ENCODE results near the gene FAM177A1.
"Not testable (repeated sequence)": the region's sequence is repeated elsewhere in the genome, so short reads cannot be mapped to it uniquely, and the experiment has no call there.

FAM177A1 gene

GRCh38 chr14:35065731-35066130, 19.7 kb downstream of the FAM177A1 start:
- not testable (repeated sequence) for DNase-seq

DNA sequence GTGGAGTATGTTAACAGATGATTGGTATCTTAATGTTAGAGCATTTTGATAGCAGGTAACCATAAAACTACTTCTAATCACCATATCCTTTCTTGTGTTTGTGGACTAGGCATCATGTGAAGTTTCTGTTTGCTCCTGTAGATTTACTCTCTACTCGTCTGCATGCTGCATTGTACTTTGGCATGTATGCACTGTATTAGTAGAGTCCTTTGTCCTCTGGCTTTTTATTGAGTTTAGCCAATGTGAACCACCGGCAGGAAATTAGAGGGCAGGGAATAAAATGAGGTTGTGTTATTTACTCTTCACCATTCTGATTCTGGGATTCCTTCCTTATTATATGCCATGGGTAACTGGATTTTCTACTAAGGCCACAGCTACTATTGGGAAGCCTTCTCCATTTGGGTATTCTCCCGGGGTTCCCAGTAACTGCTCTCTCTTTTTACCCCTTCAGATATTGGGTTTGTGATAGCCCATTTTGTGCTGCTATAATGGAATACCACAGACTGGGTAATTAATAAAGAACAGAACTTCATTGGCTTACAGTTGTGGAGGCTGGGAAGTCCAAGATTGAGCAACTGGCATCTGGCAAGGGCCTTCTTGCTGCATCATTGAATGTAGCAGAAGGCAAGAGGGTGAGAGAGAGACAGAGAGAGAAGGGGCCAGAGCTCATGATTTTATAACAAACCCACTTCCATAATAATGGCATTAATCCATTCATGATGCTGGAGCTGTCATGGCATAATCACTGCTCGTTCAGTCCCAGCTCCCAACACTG, 22.4 kb downstream of the FAM177A1 start:
- DNase-seq = no peak

- DNase-seq = peak; percentile 47 to 63
Observed at GRCh38 chr14:35072226-35072625, 26.2 kb downstream of the FAM177A1 start.

DNA sequence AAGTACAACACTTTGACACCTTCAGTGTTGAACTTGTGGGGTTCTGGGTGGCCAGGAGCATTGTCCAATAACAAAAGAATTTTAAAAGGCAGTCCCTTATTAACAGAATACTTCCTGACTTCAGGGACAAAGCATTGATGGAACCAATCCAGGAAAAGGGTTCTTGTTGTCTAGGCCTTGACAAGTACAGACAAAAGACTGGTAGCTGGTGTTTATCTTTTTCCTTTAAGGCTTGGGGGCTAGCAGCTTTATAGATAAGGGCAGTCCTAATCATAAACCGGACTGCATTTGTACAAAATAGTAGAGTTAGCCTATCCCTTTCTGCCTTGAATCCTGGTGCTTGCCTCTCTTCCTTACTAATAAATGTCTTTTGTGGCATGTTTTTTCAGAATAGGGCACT, 27.4 kb downstream of the FAM177A1 start:
- no peak for DNase-seq

DNA sequence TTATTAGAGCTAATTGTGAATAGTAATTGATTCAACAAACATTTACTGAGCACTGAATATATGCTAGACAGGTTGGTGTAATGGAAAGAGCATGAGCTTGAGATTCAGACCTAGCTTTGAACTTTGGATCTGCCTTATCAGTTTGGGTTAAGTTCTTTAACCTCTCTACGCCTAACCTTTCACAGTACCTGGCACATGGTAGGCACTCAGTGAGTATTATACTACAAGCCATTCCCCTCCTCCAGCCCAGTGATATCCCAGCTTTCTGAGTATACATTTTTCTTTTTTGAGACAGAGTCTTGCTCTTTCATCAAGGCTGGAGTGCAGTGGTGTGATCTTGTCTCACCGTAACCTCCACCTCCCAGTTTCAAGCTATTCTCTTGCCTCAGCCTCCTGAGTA, 32.0 kb downstream of the FAM177A1 start:
- no peak for DNase-seq

DNA sequence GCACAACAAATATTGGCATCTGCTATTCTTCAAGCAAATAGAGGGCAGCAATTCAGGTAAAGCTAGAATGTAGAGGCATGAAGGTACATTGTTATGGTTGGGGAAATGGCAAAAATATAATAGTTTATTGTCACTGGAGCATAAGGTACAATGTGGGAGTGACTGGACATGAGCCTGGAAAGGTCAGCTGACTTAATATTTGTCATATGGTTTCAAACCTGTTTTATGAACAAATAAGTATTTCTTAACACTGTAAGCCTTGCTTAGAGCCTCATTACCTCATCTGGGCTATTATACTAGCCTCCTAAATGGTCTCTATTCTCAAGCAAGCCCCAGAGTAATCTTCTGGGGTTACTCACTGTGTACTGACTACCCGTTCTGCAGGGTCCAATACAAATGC, 33.7 kb downstream of the FAM177A1 start:
- DNase-seq = peak; percentile 1 to 7

DNA sequence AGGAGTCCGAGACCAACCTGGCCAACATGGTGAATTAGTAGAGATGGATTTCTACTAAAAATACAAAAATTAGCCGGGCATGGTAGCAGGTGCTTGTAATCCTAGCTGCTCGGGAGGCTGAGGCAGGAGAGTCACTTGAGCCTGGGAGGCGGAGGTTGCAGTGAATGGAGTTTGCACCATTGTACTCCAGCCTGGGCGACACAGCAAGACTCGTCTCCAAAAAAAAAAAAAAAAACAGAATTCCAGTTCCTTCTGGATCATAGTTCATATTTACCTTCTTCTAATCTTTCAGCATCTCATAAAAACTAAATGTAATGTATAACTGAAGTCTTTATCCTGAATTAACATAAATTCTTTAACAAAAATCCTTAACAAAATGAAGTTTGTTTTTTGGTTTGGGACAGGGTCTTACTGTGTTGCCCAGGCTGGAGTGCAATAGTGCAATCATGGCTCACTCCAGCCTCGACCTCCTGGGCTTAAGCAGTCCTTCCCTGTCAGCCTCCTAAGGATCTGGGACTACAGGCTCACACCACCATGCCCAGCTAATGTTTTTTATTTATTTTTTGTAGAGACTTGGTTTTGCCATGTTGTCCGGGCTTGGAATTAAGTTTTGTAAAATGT, 37.6 kb downstream of the FAM177A1 start:
- DNase-seq = no peak

- no peak for DNase-seq
Observed at GRCh38 chr14:35085441-35085840, 39.4 kb downstream of the FAM177A1 start.

GRCh38 chr14:35088514-35088913, 42.4 kb downstream of the FAM177A1 start:
- DNase-seq = no peak

GRCh38 chr14:35094645-35095044, 48.6 kb downstream of the FAM177A1 start:
- not testable (repeated sequence) for DNase-seq

GRCh38 chr14:35107866-35108265, 61.8 kb downstream of the FAM177A1 start:
- DNase-seq = no peak

- DNase-seq = no peak
Observed at GRCh38 chr14:35112641-35113040, 66.6 kb downstream of the FAM177A1 start.

DNA sequence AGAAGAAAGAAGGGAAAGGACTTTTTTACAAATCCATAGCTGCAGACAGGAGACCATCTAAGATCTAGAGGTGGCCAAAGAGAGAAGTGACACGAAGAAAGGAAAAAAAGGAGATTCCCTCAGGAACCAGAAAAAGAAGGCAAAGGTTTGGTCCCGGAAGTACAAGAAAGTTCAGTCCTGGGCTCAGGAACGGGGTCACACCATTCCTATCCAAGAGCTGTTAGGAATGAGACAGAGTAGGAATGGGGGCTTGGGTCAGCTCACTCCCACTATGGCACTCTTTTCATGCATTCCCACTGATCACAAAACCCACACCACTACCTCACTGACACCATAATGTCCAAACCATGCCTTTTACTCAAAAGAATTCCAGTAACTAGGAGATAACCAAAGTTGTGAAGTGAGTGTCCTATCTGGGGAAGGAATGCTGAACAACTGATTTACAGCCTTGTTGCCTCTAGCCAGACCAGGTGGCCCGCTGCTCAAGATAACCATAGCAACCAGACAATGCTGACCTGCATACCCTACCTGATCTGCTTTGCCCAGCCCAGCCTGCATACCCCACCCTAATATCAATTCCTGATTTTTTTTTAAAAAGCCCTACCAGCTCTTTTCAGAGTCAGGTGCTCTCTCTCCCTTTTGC, 67.4 kb downstream of the FAM177A1 start:
- no peak for DNase-seq

- DNase-seq = no peak
Observed at GRCh38 chr14:35114036-35114435, 68.0 kb downstream of the FAM177A1 start.

DNA sequence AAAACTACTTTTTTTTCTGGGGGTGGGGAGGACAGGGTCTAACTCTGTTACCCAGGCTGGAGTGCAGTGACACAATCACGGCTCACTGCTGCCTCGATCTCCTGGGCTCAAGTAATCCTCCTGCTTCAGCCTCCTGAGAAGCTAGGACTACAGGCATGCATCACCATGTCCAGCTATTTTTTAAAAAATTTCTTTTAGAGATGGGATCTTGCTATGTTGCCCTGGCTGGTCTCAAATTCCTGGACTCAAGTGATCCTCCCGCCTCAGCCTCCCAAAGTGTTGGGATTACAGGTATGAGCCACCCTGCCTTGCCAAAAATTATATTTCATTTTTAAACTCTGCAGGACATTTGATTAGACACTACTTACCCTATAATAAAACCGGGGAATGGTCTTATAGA, 70.2 kb downstream of the FAM177A1 start:
- DNase-seq = no peak

GRCh38 chr14:35117112-35117511, 71.0 kb downstream of the FAM177A1 start:
- no peak for DNase-seq

GRCh38 chr14:35121026-35121886, 75.2 kb downstream of the FAM177A1 start:
- peak in 1 of 2 donors; percentile 22 for DNase-seq

DNA sequence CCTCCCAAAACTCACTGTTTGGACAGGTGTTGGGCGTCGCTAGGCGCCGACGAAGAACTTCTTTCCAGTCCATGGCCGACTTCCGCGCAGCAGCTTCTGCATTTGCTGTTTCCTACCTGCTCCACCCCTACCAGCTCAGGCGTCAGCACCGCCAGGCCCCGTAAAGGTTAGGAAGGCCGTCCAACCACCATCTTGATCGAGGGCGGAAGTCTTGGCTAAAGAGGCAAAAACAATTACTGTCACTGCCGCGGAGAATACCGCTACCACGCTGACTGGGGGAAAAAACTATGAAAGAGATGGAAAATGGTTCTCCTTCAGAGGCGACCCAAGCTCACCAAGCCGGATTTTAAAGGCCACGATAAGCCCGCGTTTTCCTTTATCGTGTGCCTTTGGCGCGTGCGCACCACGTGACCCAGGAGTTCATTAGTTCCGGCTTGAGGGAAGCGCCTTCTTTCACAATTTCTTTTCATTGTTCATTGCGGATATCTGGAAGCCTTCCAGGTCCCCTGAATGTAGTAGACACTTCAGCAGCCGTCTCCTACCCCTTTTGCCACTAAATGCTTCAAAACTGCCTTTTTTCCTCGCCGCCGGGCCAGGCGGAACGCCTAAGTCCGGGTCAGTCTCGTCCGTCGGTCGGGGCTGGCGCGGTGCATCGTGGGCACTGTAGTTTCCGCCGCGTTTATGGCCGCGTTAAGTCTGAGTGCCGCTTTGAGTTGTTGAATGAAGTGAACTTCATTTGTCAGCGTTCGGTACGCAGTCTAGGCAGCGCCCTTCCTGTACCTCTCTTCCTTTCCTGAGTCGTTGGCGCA, 76.0 kb downstream of the FAM177A1 start, which contains the start of the genes PPP2R3C and PRORP:
PPP2R3C (minus strand) TSS at position 104 of the 809 bp plus-strand sequence; CDS start at position 73, 31 bp downstream.
PRORP (plus strand) TSS at position 666 of the 809 bp plus-strand sequence. CDS start 694 bp downstream, outside the sequence.
- peak; percentile 91 to 93 for DNase-seq

DNA sequence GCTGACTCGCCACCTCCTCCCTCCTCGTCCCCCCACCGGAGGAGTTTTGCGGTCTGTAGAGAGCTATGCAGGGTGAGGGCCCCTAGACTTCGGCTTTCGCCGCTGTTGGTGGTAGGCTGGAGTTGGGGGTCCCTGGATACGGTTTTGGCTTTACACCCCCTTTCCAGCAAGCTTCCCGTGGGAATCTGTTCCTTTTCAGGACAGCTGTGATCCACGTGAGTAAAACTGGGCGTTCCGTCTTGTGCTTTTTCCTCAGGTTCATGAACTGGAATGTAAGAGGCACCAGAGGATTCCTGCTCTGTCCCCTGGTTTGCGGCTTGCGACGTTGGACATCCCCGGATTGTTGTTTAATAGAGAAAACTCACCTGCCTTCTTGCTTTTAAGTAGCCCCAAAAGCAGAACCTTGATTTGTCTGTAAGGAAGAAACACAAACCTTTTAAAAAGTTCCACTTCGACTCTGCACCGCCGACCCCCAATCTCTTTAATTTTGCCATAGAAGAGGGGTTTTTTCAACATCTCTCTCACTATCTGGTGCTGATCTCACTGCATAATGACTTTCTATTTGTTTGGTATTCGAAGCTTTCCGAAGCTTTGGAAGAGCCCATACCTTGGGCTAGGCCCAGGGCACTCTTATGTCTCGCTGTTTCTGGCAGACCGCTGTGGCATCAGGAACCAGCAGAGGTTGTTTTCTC, 76.8 kb downstream of the FAM177A1 start:
- DNase-seq = no peak

DNA sequence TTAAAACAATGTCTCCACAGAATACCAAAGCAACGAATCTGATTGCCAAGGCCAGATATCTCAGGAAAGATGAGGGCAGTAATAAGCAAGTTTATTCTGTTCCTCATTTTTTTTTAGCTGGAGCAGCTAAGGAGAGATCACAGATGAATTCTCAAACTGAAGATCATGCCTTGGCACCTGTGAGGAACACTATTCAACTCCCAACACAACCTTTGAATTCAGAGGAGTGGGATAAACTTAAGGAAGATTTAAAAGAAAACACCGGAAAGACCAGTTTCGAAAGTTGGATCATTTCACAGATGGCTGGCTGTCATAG, 77.3 kb downstream of the FAM177A1 start:
- DNase-seq = no peak

DNA sequence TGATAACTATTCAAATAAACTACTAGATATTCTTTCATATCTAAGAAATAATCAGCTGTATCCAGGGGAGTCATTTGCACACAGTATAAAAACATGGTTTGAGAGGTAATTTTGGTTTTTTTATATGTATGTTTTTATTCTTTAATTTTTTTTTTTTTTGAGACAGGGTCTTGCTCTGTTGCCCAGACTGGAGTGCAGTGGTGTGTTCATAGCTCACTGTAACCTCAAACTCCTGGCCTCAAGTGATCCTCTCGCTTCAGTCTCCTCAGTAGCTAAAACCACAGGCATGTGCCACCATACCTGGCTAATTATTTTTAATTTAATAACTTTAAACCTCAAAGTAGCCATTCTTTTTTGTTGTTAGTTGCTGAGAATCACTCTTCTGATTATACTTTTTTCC, 78.1 kb downstream of the FAM177A1 start:
- no peak for DNase-seq

All from inflammatory macrophage (primary cell).